Neutrophil (primary cell): ENCODE measurements around the gene TSTD1.
"Not testable (repeated sequence)": the region's sequence is repeated elsewhere in the genome, so short reads cannot be mapped to it uniquely, and the experiment has no call there.

ENCODE experiments used
- H3K27ac ChIP-seq: fragments of 200-600 bp; sonication (generic); 2 replicates; pipeline ENCODE4 v1.5.1; 2016; ENCODE audit warnings: mild to moderate bottlenecking, moderate library complexity
- H3K27me3 ChIP-seq: fragments of 200-600 bp; sonication (generic); 2 replicates; pipeline ENCODE4 v1.6.0; 2016; ENCODE audit warnings: mild to moderate bottlenecking
- H3K36me3 ChIP-seq: fragments of 200-600 bp; sonication (generic); 2 replicates; pipeline ENCODE4 v1.5.1; 2017
- H3K4me1 ChIP-seq, 2 experiments: fragments of 200-600 bp in 1 of 2; sonication (generic) in 1 of 2; 1 replicate in 1 of 2; 2 replicates in 1 of 2; pipeline versions ENCODE4 v1.5.1 to v1.6.1; 2013 to 2016; ENCODE audit warnings: low read depth in 1 of 2, low read length in 1 of 2, mild to moderate bottlenecking in 1 of 2, moderate library complexity in 1 of 2; ENCODE audit not compliant: control insufficient read depth in 1 of 2, insufficient read depth in 1 of 2
- H3K4me3 ChIP-seq, 2 experiments: fragments of 200-600 bp in 1 of 2; sonication (generic) in 1 of 2; 1 replicate in 1 of 2; 2 replicates in 1 of 2; pipeline ENCODE4 v1.5.1; 2013 to 2016; ENCODE audit warnings: low read depth in 1 of 2, low read length in 1 of 2, mild to moderate bottlenecking in 1 of 2, moderate library complexity in 1 of 2
- H3K9me3 ChIP-seq: fragments of 200-600 bp; sonication (generic); 2 replicates; pipeline ENCODE4 v1.5.1; 2016
- CTCF ChIP-seq: fragments of 200-600 bp; sonication (generic); IDR thresholded peaks from 2 replicates; pipeline ENCODE4 v1.5.1; 2016; ENCODE audit warnings: antibody characterized with exemption

Gene TSTD1

GRCh38 chr1:161018631-161018930, 20.2 kb downstream of the TSTD1 start:
- Histone ChIP-seq H3K36me3 (no peaks in the 10 kb centered on the region), H3K4me1 (peaks cover 72 to 77% of the 10 kb centered on the region in 2 experiments), H3K27me3 (no peaks in the 10 kb centered on the region), H3K9me3 (no peaks in the 10 kb centered on the region), H3K27ac (peak overlapping the region; percentile 95), H3K4me3 (peak overlapping the region; percentile 90 to 91)
- TF ChIP-seq CTCF: no peak

DNA sequence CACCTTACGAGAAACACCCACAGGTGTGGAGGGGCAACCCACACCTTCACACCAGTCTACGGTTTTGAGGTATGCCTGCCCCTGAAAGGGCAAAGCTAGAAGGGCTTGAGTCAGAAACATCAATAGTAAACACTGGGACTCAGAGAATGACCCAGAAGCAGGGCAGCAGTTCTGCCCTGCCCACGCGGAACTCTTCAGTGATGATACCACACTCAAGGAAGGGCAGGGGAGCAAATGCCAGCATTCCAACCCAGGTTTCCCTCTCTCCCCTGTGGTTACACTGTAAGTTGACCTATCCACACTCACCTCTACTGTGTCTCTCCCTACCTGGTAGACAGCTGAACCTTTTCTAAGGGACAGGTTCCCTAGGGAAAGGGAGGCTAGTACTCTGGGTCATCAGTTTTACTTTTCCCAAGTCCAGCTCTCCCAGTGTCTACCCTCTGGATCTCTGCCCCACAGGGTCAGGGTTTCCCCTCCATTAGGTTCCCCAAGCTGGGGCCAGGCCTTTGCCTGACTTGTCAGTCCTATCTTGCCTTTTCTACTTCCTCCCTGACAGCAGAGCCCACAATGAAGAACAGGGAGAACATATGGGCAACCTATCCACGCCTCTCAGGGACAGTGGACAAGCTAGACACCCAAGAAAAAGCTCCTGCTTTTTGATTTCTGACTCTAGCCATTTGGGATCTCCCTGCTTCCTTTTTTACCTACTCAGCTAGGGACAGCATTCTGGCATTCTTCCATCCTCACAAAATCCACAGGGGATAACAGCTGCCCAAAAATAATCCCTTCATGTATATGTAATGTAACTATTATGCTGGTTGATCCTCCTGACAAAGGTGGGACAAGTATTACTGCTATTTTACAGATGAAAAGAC, 20.8 kb downstream of the TSTD1 start:
- no peaks in the 10 kb centered on the region for H3K27me3 ChIP-seq
- peak overlapping the region; percentile 95 for H3K27ac ChIP-seq
- H3K36me3 ChIP-seq: no peaks in the 10 kb centered on the region
- H3K4me1 ChIP-seq: peaks cover 77 to 83% of the 10 kb centered on the region in 2 experiments
- H3K9me3 ChIP-seq: no peaks in the 10 kb centered on the region
- TF ChIP-seq CTCF: no peak
- peak overlapping the region; percentile 90 to 91 for H3K4me3 ChIP-seq

GRCh38 chr1:161017181-161017580, 21.6 kb downstream of the TSTD1 start:
- H3K4me3 ChIP-seq, H3K36me3 ChIP-seq, H3K9me3 ChIP-seq, H3K27me3 ChIP-seq: not testable (repeated sequence)
- Histone ChIP-seq H3K4me1 (peaks cover 86 to 91% of the 10 kb centered on the region in 2 experiments), H3K27ac (peak overlapping the region; percentile 95)

DNA sequence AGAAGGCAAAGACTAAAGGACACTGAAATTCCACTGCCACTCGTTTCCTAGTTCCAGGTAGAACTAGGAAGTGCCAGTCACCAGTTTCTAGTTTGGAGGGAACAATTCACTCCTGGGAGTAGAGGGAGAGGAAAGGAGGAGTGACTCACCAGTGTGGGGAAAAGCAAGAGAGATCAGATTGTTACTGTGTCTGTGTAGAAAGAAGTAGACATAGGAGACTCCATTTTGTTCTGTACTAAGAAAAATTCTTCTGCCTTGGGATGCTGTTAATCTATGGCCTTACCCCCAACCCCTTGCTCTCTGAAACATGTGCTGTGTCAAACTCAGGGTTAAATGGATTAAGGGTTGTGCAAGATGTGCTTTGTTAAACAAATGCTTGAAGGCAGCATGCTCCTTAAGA, 22.1 kb downstream of the TSTD1 start:
- not testable (repeated sequence) for H3K9me3 ChIP-seq, H3K36me3 ChIP-seq, H3K27me3 ChIP-seq, H3K4me3 ChIP-seq
- Histone ChIP-seq H3K4me1 (peaks cover 88 to 92% of the 10 kb centered on the region in 2 experiments), H3K27ac (peak overlapping the region; percentile 95)

DNA sequence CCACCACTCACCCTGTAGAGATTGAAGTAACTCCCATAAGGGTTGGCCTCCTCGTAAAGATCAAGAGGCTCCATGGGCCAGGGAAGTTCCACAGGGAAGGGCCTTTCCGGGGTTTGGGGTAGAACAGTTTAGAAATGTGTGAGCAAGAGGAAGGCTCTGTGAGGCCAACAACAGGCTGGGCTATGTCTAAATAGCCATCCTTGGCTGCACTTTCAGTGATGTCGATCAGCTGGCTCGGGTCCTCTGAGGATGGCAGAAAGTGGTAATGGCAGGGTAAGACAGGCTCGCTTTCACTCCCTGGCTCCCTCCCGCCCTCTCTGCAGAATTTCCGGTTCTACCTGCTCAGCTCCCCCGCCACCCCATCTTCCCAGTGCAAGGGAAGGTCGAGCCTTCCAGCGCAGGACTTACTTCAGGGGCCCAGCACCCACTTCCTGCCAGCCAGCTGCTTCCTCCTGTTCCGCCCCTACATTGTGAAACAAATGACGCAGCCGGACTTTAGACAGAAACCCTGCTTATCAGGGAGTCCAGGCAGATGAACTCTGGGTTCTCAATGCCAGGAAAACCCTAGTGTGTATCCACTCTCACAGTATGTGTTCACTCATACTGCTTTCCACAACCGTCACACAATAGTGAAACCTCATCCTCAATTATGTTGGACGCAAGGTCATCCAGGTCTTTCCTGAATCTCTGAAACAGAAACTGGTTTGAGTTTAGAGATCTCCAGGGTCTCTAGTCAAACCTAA, 25.1 kb downstream of the TSTD1 start:
- Histone ChIP-seq H3K4me3 (peak overlapping the region; percentile 63 to 64), H3K36me3 (no peaks in the 10 kb centered on the region), H3K4me1 (peaks cover 71 to 80% of the 10 kb centered on the region in 2 experiments)

GRCh38 chr1:161013131-161013487, 25.7 kb downstream of the TSTD1 start:
- Histone ChIP-seq H3K4me3 (peak overlapping the region; percentile 63 to 64), H3K27me3 (no peaks in the 10 kb centered on the region), H3K9me3 (no peaks in the 10 kb centered on the region), H3K27ac (peak overlapping the region; percentile 97), H3K36me3 (no peaks in the 10 kb centered on the region), H3K4me1 (peaks cover 68 to 76% of the 10 kb centered on the region in 2 experiments)
- TF ChIP-seq CTCF: no peak

More for the DNA sequence above, 25.1 kb downstream of the TSTD1 start:
- no peaks in the 10 kb centered on the region for H3K27me3 ChIP-seq
- no peaks in the 10 kb centered on the region for H3K9me3 ChIP-seq
- TF ChIP-seq CTCF: peak; percentile 40
- peak overlapping the region; percentile 97 for H3K27ac ChIP-seq
